Measurements from ENCODE around the gene SMOC2. TPM values are rescaled to one million over a fixed set of nuclear protein-coding genes. Genes with fewer than 3 reads are reported as not detected.

The SMOC2 gene, protein sequence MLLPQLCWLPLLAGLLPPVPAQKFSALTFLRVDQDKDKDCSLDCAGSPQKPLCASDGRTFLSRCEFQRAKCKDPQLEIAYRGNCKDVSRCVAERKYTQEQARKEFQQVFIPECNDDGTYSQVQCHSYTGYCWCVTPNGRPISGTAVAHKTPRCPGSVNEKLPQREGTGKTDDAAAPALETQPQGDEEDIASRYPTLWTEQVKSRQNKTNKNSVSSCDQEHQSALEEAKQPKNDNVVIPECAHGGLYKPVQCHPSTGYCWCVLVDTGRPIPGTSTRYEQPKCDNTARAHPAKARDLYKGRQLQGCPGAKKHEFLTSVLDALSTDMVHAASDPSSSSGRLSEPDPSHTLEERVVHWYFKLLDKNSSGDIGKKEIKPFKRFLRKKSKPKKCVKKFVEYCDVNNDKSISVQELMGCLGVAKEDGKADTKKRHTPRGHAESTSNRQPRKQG
- 0.81 and 1.3 TPM in 2 replicates for total RNA-seq

DNA sequence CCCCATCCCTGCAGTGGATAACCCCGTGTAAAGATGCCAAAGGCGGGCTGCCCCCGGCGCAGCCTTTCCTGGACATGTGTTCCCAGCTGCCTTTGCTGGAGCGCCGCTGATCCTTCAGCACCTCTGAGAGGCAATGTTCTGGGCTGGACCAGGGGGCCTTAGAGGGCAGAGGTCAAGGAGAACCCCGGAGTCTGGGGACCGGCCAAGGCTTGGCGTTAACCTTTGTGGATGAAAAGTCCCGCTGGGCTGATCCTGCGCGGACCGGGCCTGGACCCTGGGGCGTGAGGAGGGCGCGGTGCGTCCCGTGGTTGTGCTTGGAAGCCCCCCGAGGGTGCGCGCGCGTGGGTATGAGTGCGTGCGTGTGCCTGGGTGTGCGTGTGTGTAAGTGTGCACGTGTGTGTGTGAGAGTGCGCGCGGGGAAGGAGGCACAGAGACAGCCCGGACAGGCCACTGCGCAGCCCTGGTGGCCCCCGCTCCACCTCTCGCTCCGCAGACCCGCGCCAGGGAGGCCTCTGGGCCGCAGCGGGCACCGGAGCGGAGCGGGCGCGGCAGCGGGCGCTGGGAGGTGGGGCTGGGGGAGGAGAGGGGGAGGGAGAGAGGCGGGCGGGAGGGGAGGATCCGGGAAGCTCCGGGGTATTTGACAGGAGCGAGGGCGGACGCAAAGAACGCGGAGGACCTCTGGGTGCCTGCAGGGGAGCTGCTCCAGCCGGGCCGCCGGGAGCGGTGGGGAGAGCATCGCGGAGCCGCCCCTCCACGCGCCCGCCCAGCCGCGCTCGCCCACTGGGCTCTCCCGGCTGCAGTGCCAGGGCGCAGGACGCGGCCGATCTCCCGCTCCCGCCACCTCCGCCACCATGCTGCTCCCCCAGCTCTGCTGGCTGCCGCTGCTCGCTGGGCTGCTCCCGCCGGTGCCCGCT, at the start of gene SMOC2:
Gene SMOC2 (plus strand): TSS at position 665 of the 914 bp plus-strand sequence. CDS start 187 bp downstream, at position 852.

Other genes starting within 250 kb of the SMOC2 start
- gene DACT2, start 121.4 kb upstream of the SMOC2 start, total RNA-seq = 7.8 and 17.2 TPM in 2 replicates

Data from cardiac atrium fibroblast (primary cell).